Neuronal stem cell (in vitro differentiated cells): ENCODE data around the gene NMT1.

Source experiments
- DNase-seq: peaks from one replicate; pipeline ENCODE4 v3.0.0-alpha.2; 2013; ENCODE audit warnings: low spot score
- H2AFZ ChIP-seq: one replicate; pipeline ENCODE4 v1.6.1; 2013; ENCODE audit warnings: mild to moderate bottlenecking, low read length, inconsistent platforms
- H2AK5ac ChIP-seq: 2 replicates; pipeline ENCODE4 v1.6.1; 2013; ENCODE audit warnings: low read depth, mild to moderate bottlenecking, inconsistent platforms, low read length, moderate library complexity, mixed read lengths
- H2BK120ac ChIP-seq: 2 replicates; pipeline ENCODE4 v1.6.1; 2013; ENCODE audit warnings: low read depth, mild to moderate bottlenecking, inconsistent platforms, low read length, moderate library complexity, mixed read lengths
- H2BK12ac ChIP-seq: one replicate; pipeline ENCODE4 v1.6.1; 2013; ENCODE audit warnings: low read length, inconsistent platforms
- H2BK15ac ChIP-seq: 2 replicates; pipeline ENCODE4 v1.6.1; 2013; ENCODE audit warnings: mild to moderate bottlenecking, low read length, inconsistent platforms, mixed read lengths
- H2BK5ac ChIP-seq: one replicate; pipeline ENCODE4 v1.6.1; 2013; ENCODE audit warnings: inconsistent platforms, mild to moderate bottlenecking, low read length, moderate library complexity
- H3K14ac ChIP-seq: one replicate; pipeline ENCODE4 v1.6.1; 2013; ENCODE audit warnings: low read length, inconsistent platforms
- H3K18ac ChIP-seq: 2 replicates; pipeline ENCODE4 v1.6.1; 2013; ENCODE audit warnings: low read length, inconsistent platforms
- H3K23ac ChIP-seq: 2 replicates; pipeline ENCODE4 v1.6.1; 2013; ENCODE audit warnings: low read depth, mild to moderate bottlenecking, mixed read lengths, low read length, inconsistent platforms; ENCODE audit not compliant: poor library complexity
- H3K27ac ChIP-seq: replicated peaks from 3 replicates; pipeline ENCODE4 v1.5.1; 2013; ENCODE audit warnings: low read length, inconsistent platforms
- H3K27me3 ChIP-seq, 3 experiments: 2 replicates each; pipeline ENCODE4 v1.6.1; 2013; ENCODE audit warnings: low read length in 3 of 3, mild to moderate bottlenecking in 2 of 3, inconsistent platforms in 1 of 3, low read depth in 1 of 3, mixed read lengths in 1 of 3, moderate library complexity in 1 of 3; ENCODE audit not compliant: control insufficient read depth in 3 of 3, insufficient read depth in 3 of 3
- H3K36me3 ChIP-seq, 2 donors: replicated peaks in 1 of 2; 2 replicates each; pipeline ENCODE4 v1.6.1; 2013; ENCODE audit warnings: low read length in 2 of 2; ENCODE audit not compliant: control insufficient read depth in 2 of 2, insufficient read depth in 2 of 2
- H3K4ac ChIP-seq: 2 replicates; pipeline ENCODE4 v1.6.1; 2013; ENCODE audit warnings: inconsistent platforms, mild to moderate bottlenecking, low read length, moderate library complexity
- H3K4me1 ChIP-seq, 2 donors: 1 replicate in 1 of 2; 2 replicates in 1 of 2; pipeline ENCODE4 v1.6.1; 2013; ENCODE audit warnings: low read length in 2 of 2, low read depth in 1 of 2; ENCODE audit not compliant: control insufficient read depth in 2 of 2, insufficient read depth in 1 of 2
- H3K4me2 ChIP-seq: one replicate; pipeline ENCODE4 v1.6.1; 2013; ENCODE audit warnings: mild to moderate bottlenecking, low read length, inconsistent platforms; ENCODE audit not compliant: insufficient read depth, poor library complexity, severe bottlenecking
- H3K4me3 ChIP-seq, 2 donors: 2 replicates each; pipeline ENCODE4 v1.5.1; 2013; ENCODE audit warnings: low read length in 2 of 2, mild to moderate bottlenecking in 2 of 2, inconsistent platforms in 1 of 2, moderate library complexity in 1 of 2
- H3K79me1 ChIP-seq: one replicate; pipeline ENCODE4 v1.6.1; 2013; ENCODE audit warnings: low read depth, mild to moderate bottlenecking, inconsistent platforms, low read length, moderate library complexity
- H3K9ac ChIP-seq: one replicate; pipeline ENCODE4 v1.6.1; 2013; ENCODE audit warnings: mild to moderate bottlenecking, low read depth, low read length, inconsistent platforms; ENCODE audit not compliant: poor library complexity
- H3K9me3 ChIP-seq, 2 donors: replicated peaks in 1 of 2; 2 replicates each; pipeline versions ENCODE3 to v1.6.1; 2013; ENCODE audit warnings: low read length in 2 of 2, mild to moderate bottlenecking in 2 of 2, inconsistent platforms in 1 of 2, low read depth in 1 of 2, mixed read lengths in 1 of 2, moderate library complexity in 1 of 2; ENCODE audit not compliant: control insufficient read depth in 2 of 2, insufficient read depth in 1 of 2
- H4K8ac ChIP-seq: one replicate; pipeline ENCODE4 v1.6.1; 2013; ENCODE audit warnings: low read depth, mild to moderate bottlenecking, inconsistent platforms, low read length, moderate library complexity
- H4K91ac ChIP-seq: one replicate; pipeline ENCODE4 v1.6.1; 2013; ENCODE audit warnings: low read length, low read depth, mild to moderate bottlenecking, inconsistent platforms; ENCODE audit not compliant: poor library complexity
- WGBS, 2 donors: extraction: QIAGEN DNeasy Blood & Tissue Kit; methylation state at CpG; one replicate each; pipeline ENCODE4 v1.1.7; 2013; ENCODE audit warnings: missing lambda C conversion rate in 2 of 2, mixed read lengths in 1 of 2; ENCODE audit not compliant: insufficient read length in 2 of 2, insufficient replicate concordance in 1 of 2; ENCODE audit errors: extremely low coverage in 2 of 2; 5-methylcytosine and 5-hydroxymethylcytosine counted together

Gene NMT1

GRCh38 chr17:45081047-45081703, 20.1 kb downstream of the NMT1 start:
- H2BK15ac ChIP-seq: no peak overlapping the region
- no peak overlapping the region for H2AFZ ChIP-seq
- no peaks in the 10 kb centered on the region for H3K4me1 ChIP-seq
- H3K27me3 ChIP-seq: no peaks in the 10 kb centered on the region
- no peak overlapping the region for H3K4me2 ChIP-seq
- H2AK5ac ChIP-seq: no peak overlapping the region
- H3K9me3 ChIP-seq: no peaks in the 10 kb centered on the region
- no peak overlapping the region for H3K9ac ChIP-seq
- H3K18ac ChIP-seq: no peak overlapping the region
- H3K27ac ChIP-seq: no peak overlapping the region
- H4K8ac ChIP-seq: no peak overlapping the region
- no peak overlapping the region for H3K4me3 ChIP-seq
- no CpG with 5 or more reads among the region's 6 CpGs for WGBS, 2 donors
- no peak overlapping the region for H3K14ac ChIP-seq
- DNase-seq: no peak
- no peak overlapping the region for H4K91ac ChIP-seq
- H3K4ac ChIP-seq: no peak overlapping the region
- no peak overlapping the region for H2BK5ac ChIP-seq
- H2BK120ac ChIP-seq: no peak overlapping the region
- H3K36me3 ChIP-seq: peaks cover 12 to 74% of the 10 kb centered on the region in 2 donors
- H3K79me1 ChIP-seq: peaks cover 2% of the 10 kb centered on the region
- H2BK12ac ChIP-seq: no peak overlapping the region
- H3K23ac ChIP-seq: no peak overlapping the region

- Histone ChIP-seq H2BK15ac (no peak overlapping the region), H3K27ac (no peak overlapping the region), H3K4me2 (no peak overlapping the region), H4K91ac (no peak overlapping the region), H3K4ac (no peak overlapping the region), H3K27me3 (no peaks in the 10 kb centered on the region), H3K9me3 (no peaks in the 10 kb centered on the region), H3K4me3 (no peak overlapping the region), H3K9ac (no peak overlapping the region), H2BK120ac (no peak overlapping the region), H3K79me1 (no peaks in the 10 kb centered on the region), H2AK5ac (no peak overlapping the region), H2BK12ac (no peak overlapping the region), H3K14ac (no peak overlapping the region), H3K4me1 (no peaks in the 10 kb centered on the region), H2BK5ac (no peak overlapping the region), H3K23ac (no peak overlapping the region), H4K8ac (no peak overlapping the region), H2AFZ (no peak overlapping the region), H3K36me3 (peaks cover 33 to 93% of the 10 kb centered on the region in 2 donors), H3K18ac (no peak overlapping the region)
- no peak for DNase-seq
- no CpG with 5 or more reads among the region's 4 CpGs for WGBS, 2 donors
Observed at GRCh38 chr17:45086391-45086790, 25.3 kb downstream of the NMT1 start.

GRCh38 chr17:45086865-45087503, 25.9 kb downstream of the NMT1 start:
- Histone ChIP-seq H2BK120ac (no peak overlapping the region), H3K36me3 (peaks cover 32 to 93% of the 10 kb centered on the region in 2 donors), H2AK5ac (no peak overlapping the region), H2AFZ (no peak overlapping the region), H3K9me3 (no peaks in the 10 kb centered on the region), H3K14ac (no peak overlapping the region), H3K18ac (no peak overlapping the region), H3K4ac (no peak overlapping the region), H4K91ac (no peak overlapping the region), H3K23ac (no peak overlapping the region), H2BK5ac (no peak overlapping the region), H3K4me2 (no peak overlapping the region), H3K79me1 (no peaks in the 10 kb centered on the region), H2BK12ac (no peak overlapping the region), H3K4me3 (no peak overlapping the region), H3K4me1 (no peaks in the 10 kb centered on the region), H2BK15ac (no peak overlapping the region), H4K8ac (no peak overlapping the region), H3K27ac (no peak overlapping the region), H3K9ac (no peak overlapping the region), H3K27me3 (no peaks in the 10 kb centered on the region)
- DNase-seq: no peak
- WGBS, 2 donors: no CpG with 5 or more reads among the region's 6 CpGs

- no peak overlapping the region for H3K23ac ChIP-seq
- H4K8ac ChIP-seq: no peak overlapping the region
- H2BK120ac ChIP-seq: no peak overlapping the region
- no peak for DNase-seq
- H2BK15ac ChIP-seq: no peak overlapping the region
- H2AFZ ChIP-seq: no peak overlapping the region
- no peak overlapping the region for H3K9ac ChIP-seq
- no peak overlapping the region for H3K4ac ChIP-seq
- H3K4me3 ChIP-seq: no peak overlapping the region
- H3K27me3 ChIP-seq: no peaks in the 10 kb centered on the region
- H3K79me1 ChIP-seq: no peaks in the 10 kb centered on the region
- H3K27ac ChIP-seq: no peak overlapping the region
- no peak overlapping the region for H3K4me2 ChIP-seq
- H3K18ac ChIP-seq: no peak overlapping the region
- H3K14ac ChIP-seq: no peak overlapping the region
- H2BK12ac ChIP-seq: no peak overlapping the region
- peaks cover 30 to 92% of the 10 kb centered on the region in 2 donors for H3K36me3 ChIP-seq
- H2BK5ac ChIP-seq: no peak overlapping the region
- no peaks in the 10 kb centered on the region for H3K9me3 ChIP-seq
- no peak overlapping the region for H2AK5ac ChIP-seq
- no peaks in the 10 kb centered on the region for H3K4me1 ChIP-seq
- no CpG with 5 or more reads among the region's 3 CpGs for WGBS, 2 donors
- no peak overlapping the region for H4K91ac ChIP-seq
Observed at GRCh38 chr17:45087504-45087975, 26.4 kb downstream of the NMT1 start.
